MM.1S (cell line): ENCODE data around the gene ANKMY1.

Experiments
- DNase-seq: peaks from one replicate; pipeline ENCODE4 v3.0.0-alpha.2; 2015
- H2AFZ ChIP-seq: fragments of 300-600 bp; sonication (generic); 2 replicates; pipeline ENCODE4 v1.6.0; 2016; ENCODE audit warnings: antibody characterized with exemption, low read length
- H3F3A ChIP-seq: fragments of 300-600 bp; sonication (generic); 2 replicates; pipeline ENCODE4 v1.6.1; 2016; ENCODE audit warnings: mild to moderate bottlenecking, antibody characterized with exemption, low read length, moderate library complexity, mixed read lengths; ENCODE audit not compliant: insufficient read depth
- H3K27ac ChIP-seq: fragments of 300-600 bp; sonication (generic); 2 replicates; pipeline ENCODE4 v1.5.1; 2016; ENCODE audit warnings: mild to moderate bottlenecking, low read length
- H3K27me3 ChIP-seq: fragments of 300-600 bp; sonication (generic); replicated peaks from 2 replicates; pipeline ENCODE4 v1.6.0; 2016; ENCODE audit warnings: low read length; ENCODE audit not compliant: insufficient read depth
- H3K36me3 ChIP-seq: fragments of 300-600 bp; sonication (generic); replicated peaks from 2 replicates; pipeline ENCODE4 v1.6.1; 2016; ENCODE audit warnings: mild to moderate bottlenecking, low read length, mixed read lengths; ENCODE audit not compliant: insufficient read depth
- H3K4me1 ChIP-seq: fragments of 300-600 bp; sonication (generic); 2 replicates; pipeline ENCODE4 v1.6.1; 2016; ENCODE audit warnings: low read length, mixed read lengths
- H3K4me2 ChIP-seq: fragments of 300-600 bp; sonication (generic); 2 replicates; pipeline ENCODE4 v1.6.0; 2016; ENCODE audit warnings: low read depth, low read length
- H3K4me3 ChIP-seq: fragments of 300-600 bp; sonication (generic); 2 replicates; pipeline ENCODE4 v1.5.1; 2016; ENCODE audit warnings: low read length, mixed read lengths
- H3K79me2 ChIP-seq: fragments of 300-600 bp; sonication (generic); 2 replicates; pipeline ENCODE4 v1.6.1; 2016; ENCODE audit warnings: mixed run types, low read length, mixed read lengths
- H3K9ac ChIP-seq: fragments of 300-600 bp; sonication (generic); 2 replicates; pipeline ENCODE4 v1.6.1; 2016; ENCODE audit warnings: low read length, mixed read lengths
- H3K9me2 ChIP-seq: fragments of 300-600 bp; sonication (generic); replicated peaks from 2 replicates; pipeline ENCODE4 v1.6.1; 2016; ENCODE audit warnings: mild to moderate bottlenecking, low read length, mixed read lengths; ENCODE audit not compliant: insufficient read depth
- H3K9me3 ChIP-seq: fragments of 300-600 bp; sonication (generic); replicated peaks from 2 replicates; pipeline ENCODE4 v1.6.1; 2016; ENCODE audit warnings: mild to moderate bottlenecking, low read length, mixed read lengths; ENCODE audit not compliant: insufficient read depth
- H4K20me1 ChIP-seq: fragments of 300-600 bp; sonication (generic); 2 replicates; pipeline ENCODE4 v1.6.1; 2016; ENCODE audit warnings: mild to moderate bottlenecking, low read length, moderate library complexity, mixed read lengths; ENCODE audit not compliant: insufficient read depth
- EZH2 ChIP-seq: fragments of 300-600 bp; sonication (generic); optimal IDR thresholded peaks from 2 replicates; pipeline ENCODE3; 2017; ENCODE audit warnings: low read depth, mild to moderate bottlenecking, antibody characterized with exemption, low read length, mixed read lengths
- EZH2phosphoT487 ChIP-seq: fragments of 300-600 bp; sonication (generic); IDR thresholded peaks from 2 replicates; pipeline ENCODE4 v1.6.1; 2018; ENCODE audit warnings: antibody characterized with exemption, low read length
- TF ChIP-seq, protein P1 (sequence below): fragments of 300-600 bp; sonication (generic); IDR thresholded peaks from 2 replicates; pipeline ENCODE4 v1.5.1; 2016; ENCODE audit warnings: antibody characterized with exemption, low read length, mixed read lengths

Gene ANKMY1

DNA sequence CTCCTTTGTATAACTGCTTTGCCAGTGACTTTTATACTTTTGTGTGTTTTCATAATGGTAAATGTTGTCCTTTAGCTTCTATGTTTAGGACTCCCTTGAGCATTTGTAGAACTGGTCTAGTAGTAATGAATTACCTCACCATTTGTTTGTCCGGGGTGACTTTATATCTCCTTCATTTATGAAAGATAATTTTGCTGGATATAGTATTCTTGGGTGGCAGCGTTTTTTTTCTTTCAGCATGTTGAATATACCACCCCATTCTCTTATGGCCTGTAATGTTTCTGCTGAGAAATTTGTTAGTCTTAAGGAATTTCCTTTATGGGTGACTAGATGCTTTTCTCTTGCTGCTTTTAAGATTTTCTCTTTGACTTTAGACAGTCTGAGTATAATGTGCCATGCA is 66.3 kb downstream of the ANKMY1 start:
- Histone ChIP-seq H3K4me3 (no peak overlapping the region), H4K20me1 (no peaks in the 10 kb centered on the region), H3F3A (no peaks in the 10 kb centered on the region), H3K36me3 (no peaks in the 10 kb centered on the region), H3K9me3 (no peaks in the 10 kb centered on the region; the same call in 1 of the 2 replicates), H2AFZ (no peak overlapping the region), H3K4me1 (no peaks in the 10 kb centered on the region), H3K27me3 (no peaks in the 10 kb centered on the region), H3K79me2 (no peaks in the 10 kb centered on the region), H3K9ac (no peak overlapping the region), H3K4me2 (no peak overlapping the region), H3K9me2 (no peaks in the 10 kb centered on the region), H3K27ac (no peak overlapping the region)
- no peak for DNase-seq
- TF ChIP-seq, protein P1, sequence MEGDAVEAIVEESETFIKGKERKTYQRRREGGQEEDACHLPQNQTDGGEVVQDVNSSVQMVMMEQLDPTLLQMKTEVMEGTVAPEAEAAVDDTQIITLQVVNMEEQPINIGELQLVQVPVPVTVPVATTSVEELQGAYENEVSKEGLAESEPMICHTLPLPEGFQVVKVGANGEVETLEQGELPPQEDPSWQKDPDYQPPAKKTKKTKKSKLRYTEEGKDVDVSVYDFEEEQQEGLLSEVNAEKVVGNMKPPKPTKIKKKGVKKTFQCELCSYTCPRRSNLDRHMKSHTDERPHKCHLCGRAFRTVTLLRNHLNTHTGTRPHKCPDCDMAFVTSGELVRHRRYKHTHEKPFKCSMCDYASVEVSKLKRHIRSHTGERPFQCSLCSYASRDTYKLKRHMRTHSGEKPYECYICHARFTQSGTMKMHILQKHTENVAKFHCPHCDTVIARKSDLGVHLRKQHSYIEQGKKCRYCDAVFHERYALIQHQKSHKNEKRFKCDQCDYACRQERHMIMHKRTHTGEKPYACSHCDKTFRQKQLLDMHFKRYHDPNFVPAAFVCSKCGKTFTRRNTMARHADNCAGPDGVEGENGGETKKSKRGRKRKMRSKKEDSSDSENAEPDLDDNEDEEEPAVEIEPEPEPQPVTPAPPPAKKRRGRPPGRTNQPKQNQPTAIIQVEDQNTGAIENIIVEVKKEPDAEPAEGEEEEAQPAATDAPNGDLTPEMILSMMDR: no peak
- no peak for TF ChIP-seq EZH2
- TF ChIP-seq EZH2phosphoT487: no peak

DNA sequence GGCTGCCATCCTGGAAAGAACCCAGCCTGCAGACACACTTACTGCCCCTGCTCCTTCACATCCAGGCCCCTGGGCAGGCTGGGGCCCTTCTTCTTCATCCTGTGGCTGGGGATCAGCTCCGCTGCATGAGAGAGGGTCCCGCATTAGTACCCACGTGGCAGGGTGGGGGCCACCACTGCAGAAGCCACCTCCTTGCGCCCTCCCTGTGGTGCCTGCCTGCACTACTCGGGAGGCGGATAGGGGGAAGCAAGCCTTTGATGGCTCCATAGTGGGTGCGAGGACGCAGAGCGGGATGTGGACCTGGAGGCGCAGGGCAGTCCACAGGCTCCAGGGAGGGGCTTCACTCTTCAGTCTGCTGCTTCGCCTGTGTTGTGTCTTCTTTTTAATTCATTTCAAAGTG is 75.6 kb downstream of the ANKMY1 start:
- Histone ChIP-seq H3K36me3 (no peaks in the 10 kb centered on the region), H3K9me3 (no peaks in the 10 kb centered on the region)

DNA sequence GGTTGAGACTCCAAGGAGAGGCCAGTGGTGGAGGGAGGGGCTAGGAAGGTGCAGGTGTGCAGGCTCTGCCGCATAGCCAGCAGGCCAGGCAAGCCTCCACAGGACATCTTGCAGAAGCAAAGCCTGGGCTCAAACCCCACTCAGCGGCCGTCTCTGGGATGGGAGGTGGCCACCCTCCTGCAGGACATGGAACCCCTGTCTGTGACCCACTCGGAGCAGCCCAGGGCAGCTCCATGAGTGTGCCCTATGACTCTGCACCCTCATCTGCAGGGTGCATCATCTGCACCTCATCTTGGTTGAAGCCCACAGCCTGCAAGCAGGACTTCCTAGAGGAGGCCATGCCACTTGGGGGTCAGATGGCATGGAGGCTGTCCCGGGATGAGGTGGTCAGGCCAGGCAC is 76.1 kb downstream of the ANKMY1 start:
- Histone ChIP-seq H3K9me3 (no peaks in the 10 kb centered on the region), H3K9ac (no peak overlapping the region), H3K9me2 (no peaks in the 10 kb centered on the region), H3K4me1 (no peaks in the 10 kb centered on the region), H3F3A (no peaks in the 10 kb centered on the region), H4K20me1 (no peaks in the 10 kb centered on the region), H3K27me3 (no peaks in the 10 kb centered on the region), H3K4me2 (no peak overlapping the region), H3K27ac (no peak overlapping the region), H3K79me2 (no peaks in the 10 kb centered on the region), H2AFZ (no peak overlapping the region), H3K4me3 (no peak overlapping the region), H3K36me3 (no peaks in the 10 kb centered on the region)
- no peak for DNase-seq
- TF ChIP-seq EZH2: no peak
- no peak for TF ChIP-seq EZH2phosphoT487
- TF ChIP-seq, protein P1: no peak

More for the DNA sequence above, 75.6 kb downstream of the ANKMY1 start:
- Histone ChIP-seq H2AFZ (no peak overlapping the region), H3F3A (no peaks in the 10 kb centered on the region), H3K27ac (no peak overlapping the region), H3K79me2 (no peaks in the 10 kb centered on the region), H3K4me3 (no peak overlapping the region), H3K27me3 (no peaks in the 10 kb centered on the region), H3K9ac (no peak overlapping the region), H3K4me2 (no peak overlapping the region), H3K9me2 (no peaks in the 10 kb centered on the region), H3K4me1 (no peaks in the 10 kb centered on the region), H4K20me1 (no peaks in the 10 kb centered on the region)
- TF ChIP-seq EZH2phosphoT487: no peak
- TF ChIP-seq EZH2: no peak
- TF ChIP-seq, protein P1: no peak
- DNase-seq: no peak
